ENCODE results near the gene PRPSAP2. TPM values are rescaled to one million over a fixed set of nuclear protein-coding genes. Genes with fewer than 3 reads are reported as not detected.
"Not testable (repeated sequence)": the region's sequence is repeated elsewhere in the genome, so short reads cannot be mapped to it uniquely, and the experiment has no call there.

PRPSAP2 gene
- total RNA-seq, 1 experiment from 2014 or later: 49.2 TPM

GRCh38 chr17:18888766-18889290 lies 30.9 kb downstream of the PRPSAP2 start:
- no peak for DNase-seq (ENCODE audit: low read depth)

- no peak for DNase-seq (ENCODE audit: low read depth)
Observed at GRCh38 chr17:18889658-18890057, 31.7 kb downstream of the PRPSAP2 start.

- no peak for DNase-seq (ENCODE audit: low read depth)
Observed at GRCh38 chr17:18891541-18891940, 33.6 kb downstream of the PRPSAP2 start.

- no peak for DNase-seq (ENCODE audit: low read depth)
Observed at GRCh38 chr17:18896146-18896545, 38.2 kb downstream of the PRPSAP2 start.

- no peak for DNase-seq (ENCODE audit: low read depth)
Observed at GRCh38 chr17:18896947-18897346, 39.0 kb downstream of the PRPSAP2 start.

GRCh38 chr17:18904482-18904881 lies 46.6 kb downstream of the PRPSAP2 start:
- DNase-seq (ENCODE audit: low read depth): no peak

- no peak for DNase-seq (ENCODE audit: low read depth)
Observed at GRCh38 chr17:18905226-18905625, 47.3 kb downstream of the PRPSAP2 start.

- no peak for DNase-seq (ENCODE audit: low read depth)
Observed at GRCh38 chr17:18910326-18910725, 52.4 kb downstream of the PRPSAP2 start.

- DNase-seq (ENCODE audit: low read depth): no peak
Observed at GRCh38 chr17:18910881-18911280, 53.0 kb downstream of the PRPSAP2 start.

- DNase-seq (ENCODE audit: low read depth): peak; percentile 26
Observed at GRCh38 chr17:18916816-18917500, 59.0 kb downstream of the PRPSAP2 start.

- DNase-seq (ENCODE audit: low read depth): no peak
Observed at GRCh38 chr17:18917506-18918032, 59.6 kb downstream of the PRPSAP2 start.

- DNase-seq (ENCODE audit: low read depth): no peak
Observed at GRCh38 chr17:18919963-18920362, 62.0 kb downstream of the PRPSAP2 start.

GRCh38 chr17:18920911-18921441 lies 63.0 kb downstream of the PRPSAP2 start:
- DNase-seq (ENCODE audit: low read depth): peak; percentile 84

- no peak for DNase-seq (ENCODE audit: low read depth)
Observed at GRCh38 chr17:18921485-18921884, 63.6 kb downstream of the PRPSAP2 start.

GRCh38 chr17:18921912-18922451 lies 64.1 kb downstream of the PRPSAP2 start:
- peak; percentile 82 for DNase-seq (ENCODE audit: low read depth)

- not testable (repeated sequence) for DNase-seq (ENCODE audit: low read depth)
Observed at GRCh38 chr17:18922596-18922995, 64.7 kb downstream of the PRPSAP2 start.

GRCh38 chr17:18925187-18925586 lies 67.3 kb downstream of the PRPSAP2 start:
- DNase-seq (ENCODE audit: low read depth): no peak

GRCh38 chr17:18928628-18929125 lies 70.7 kb downstream of the PRPSAP2 start:
- no peak for DNase-seq (ENCODE audit: low read depth)

GRCh38 chr17:18932360-18933055 lies 74.6 kb downstream of the PRPSAP2 start:
- DNase-seq (ENCODE audit: low read depth): no peak

- DNase-seq (ENCODE audit: low read depth): no peak
Observed at GRCh38 chr17:18933102-18934058, 75.4 kb downstream of the PRPSAP2 start.
